Fibroblast of pulmonary artery (primary cell): Measurements from ENCODE around the gene CELA3A.
"Not testable (repeated sequence)": the region's sequence is repeated elsewhere in the genome, so short reads cannot be mapped to it uniquely, and the experiment has no call there.

Source experiments
- DNase-seq: peaks from one replicate; pipeline ENCODE4 v3.0.0-alpha.2; 2010; ENCODE audit warnings: low read depth
- H3K4me3 ChIP-seq: replicated peaks from 2 replicates; pipeline ENCODE4 v1.5.1; 2011; ENCODE audit warnings: low read depth, mild to moderate bottlenecking, control low read depth, low read length, moderate library complexity
- CTCF ChIP-seq: IDR thresholded peaks from 2 replicates; pipeline ENCODE4 v1.5.1; 2011; ENCODE audit warnings: mild to moderate bottlenecking, control low read depth, low read length, inconsistent platforms; ENCODE audit errors: missing control alignments

Gene CELA3A

DNA sequence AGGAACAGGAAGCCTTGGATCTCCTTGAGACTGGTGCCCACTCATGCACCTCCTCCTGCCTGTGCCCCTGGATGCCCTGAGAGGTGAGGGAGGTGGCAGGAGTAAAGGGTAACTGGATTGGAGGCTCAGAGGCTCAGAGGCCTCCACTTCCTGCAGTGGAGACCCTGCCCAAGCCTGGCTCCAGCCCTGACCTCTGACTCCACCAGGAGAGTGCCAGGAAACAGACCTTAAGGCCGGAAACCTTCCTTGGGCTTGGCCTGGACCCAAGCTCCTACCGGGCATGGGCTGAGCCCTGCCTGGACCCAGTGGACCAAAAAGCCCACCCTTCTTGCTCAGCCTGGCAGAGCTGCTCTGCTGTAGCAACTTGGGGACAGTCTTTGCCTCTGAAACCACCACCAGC is 39.7 kb upstream of the CELA3A start:
- no peak overlapping the region for H3K4me3 ChIP-seq
- TF ChIP-seq CTCF, result no peak
- DNase-seq, result no peak

DNA sequence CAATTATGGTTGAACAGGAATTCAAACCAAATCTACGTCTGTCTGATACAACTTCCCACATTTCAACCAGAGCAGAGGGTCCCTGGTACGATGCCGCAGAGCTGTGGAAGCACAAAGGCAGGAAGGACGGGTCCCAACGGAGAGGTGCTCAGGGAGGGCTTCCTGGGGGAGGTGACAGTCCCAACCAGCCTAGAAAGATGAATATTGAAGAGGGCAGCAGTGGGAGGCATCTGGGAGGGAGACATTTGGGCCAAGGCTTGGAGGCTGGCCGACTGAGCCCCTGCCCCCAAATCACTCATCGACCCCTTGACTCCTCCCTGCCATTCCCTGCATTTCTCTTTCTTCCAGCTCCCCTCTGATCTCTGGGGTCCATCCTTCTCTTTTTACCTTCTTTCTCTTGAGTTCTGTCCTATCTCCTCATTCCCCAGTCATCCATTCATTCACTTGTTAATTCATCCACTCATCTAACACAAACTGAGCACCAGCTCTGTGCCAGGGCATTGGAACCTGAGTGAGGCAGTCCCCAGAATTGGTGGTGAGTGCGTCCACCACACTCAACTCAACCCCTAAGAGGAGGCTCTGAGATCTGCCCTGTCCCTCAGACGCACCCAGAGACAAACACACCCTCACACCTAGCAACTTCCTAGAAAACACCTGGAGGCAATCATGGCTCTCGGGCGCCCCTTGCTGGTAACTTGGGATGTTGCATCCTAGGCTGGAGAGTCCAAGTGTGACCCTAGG is 37.8 kb upstream of the CELA3A start:
- H3K4me3 ChIP-seq, result no peak overlapping the region
- DNase-seq, result peak; percentile 71
- peak; percentile 93 for TF ChIP-seq CTCF

DNA sequence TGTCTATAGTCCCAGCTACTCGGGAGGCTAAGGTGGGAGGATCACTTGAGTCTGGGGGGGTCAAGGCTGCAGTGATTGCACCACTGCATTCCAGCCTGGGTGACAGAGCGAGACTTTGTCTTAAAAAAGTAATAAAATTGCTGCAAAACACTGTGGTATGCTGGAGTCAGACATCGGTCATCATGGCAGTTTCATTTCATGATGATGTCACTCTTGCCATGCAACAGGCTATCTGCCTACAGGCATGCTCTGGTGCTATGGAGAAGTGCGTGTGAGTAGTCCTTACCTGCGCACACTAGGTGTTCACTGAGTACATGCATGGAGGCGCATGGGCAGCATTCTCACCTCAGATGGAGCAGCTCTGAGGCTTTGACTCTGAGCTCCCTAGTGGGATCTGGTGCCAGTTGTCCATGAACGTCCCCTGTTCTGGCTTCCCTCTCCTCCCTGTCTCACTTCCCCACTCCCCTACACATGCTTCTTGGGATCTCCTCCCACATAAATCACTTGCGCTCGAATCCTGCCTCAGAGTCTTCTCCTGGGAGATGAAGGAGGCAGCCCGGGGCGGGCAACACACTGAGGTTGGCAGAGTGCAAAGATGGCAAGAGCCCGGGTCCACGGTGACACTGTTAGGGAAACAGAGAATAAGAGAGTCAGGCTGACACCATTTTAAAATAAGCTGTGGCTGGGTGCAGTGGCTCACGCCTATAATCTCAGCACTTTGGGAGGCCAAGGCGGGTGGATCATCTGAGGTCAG is 35.0 kb upstream of the CELA3A start:
- DNase-seq, result peak; percentile 44
- no peak overlapping the region for H3K4me3 ChIP-seq
- no peak for TF ChIP-seq CTCF

- H3K4me3 ChIP-seq, result not testable (repeated sequence)
Observed at GRCh38 chr1:21967216-21967615, 34.2 kb upstream of the CELA3A start.

DNA sequence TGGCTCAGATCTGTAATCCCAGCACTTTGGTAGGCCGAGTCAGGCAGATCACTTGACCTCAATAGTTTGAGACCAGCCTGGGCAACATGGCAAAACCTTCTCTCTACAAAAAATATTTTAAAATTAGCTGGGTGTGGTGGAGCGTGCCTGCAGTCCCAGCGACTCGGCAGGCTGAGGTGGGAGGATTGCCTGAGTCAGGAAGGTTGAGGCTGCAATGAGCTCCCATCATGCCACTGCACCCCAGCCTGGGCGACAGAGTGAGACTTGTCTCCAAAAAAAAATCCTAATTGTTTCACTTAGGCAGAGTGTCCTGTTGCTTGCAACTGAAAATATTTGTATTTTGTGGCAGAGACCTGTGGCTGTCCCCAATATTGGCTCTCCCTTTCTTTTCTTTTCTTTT is 32.4 kb upstream of the CELA3A start:
- not testable (repeated sequence) for H3K4me3 ChIP-seq, DNase-seq

More at GRCh38 chr1:21967216-21967615, 34.2 kb upstream of the CELA3A start:
- not testable (repeated sequence) for DNase-seq

DNA sequence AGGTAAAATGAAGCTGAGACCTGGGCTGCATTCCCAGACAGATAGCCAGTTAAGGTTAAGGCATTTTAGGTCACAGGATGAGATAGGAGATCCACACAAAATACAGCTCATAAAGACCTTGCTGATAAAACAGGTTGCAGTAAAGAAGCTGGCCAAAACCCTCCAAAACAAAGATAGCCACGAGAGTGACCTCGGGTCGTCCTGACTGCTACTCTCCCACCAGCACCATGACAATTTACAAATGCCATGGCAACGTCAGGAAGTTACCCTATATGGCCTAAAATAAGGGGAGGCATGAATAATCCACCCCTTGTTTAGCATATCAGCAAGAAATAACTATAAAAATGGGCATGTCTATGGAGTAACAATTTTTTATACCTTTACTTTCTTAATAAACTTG is 30.9 kb upstream of the CELA3A start:
- DNase-seq, H3K4me3 ChIP-seq: not testable (repeated sequence)

- DNase-seq, H3K4me3 ChIP-seq: not testable (repeated sequence)
Observed at GRCh38 chr1:21972973-21973441, 28.4 kb upstream of the CELA3A start.

DNA sequence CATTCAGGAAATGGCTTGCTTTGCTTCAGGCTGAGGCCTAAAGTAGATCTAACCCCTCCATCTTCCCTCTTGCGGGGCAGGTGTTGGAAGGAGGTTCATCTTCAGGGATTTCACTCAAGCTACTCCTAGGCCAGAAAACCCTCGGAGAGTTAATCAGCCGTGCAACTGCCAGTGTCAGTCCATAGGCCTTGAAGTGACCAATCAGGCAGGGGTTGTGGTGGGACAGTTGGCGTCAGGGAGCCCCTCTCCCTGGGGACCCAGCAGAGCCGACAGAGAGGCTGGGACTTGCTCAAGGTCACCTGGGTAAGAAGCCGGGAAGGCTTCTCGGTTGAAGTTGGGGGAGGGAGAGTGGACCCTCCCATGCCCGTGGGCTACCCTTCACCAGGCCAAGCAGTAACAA is 27.5 kb upstream of the CELA3A start:
- not testable (repeated sequence) for H3K4me3 ChIP-seq, DNase-seq

DNA sequence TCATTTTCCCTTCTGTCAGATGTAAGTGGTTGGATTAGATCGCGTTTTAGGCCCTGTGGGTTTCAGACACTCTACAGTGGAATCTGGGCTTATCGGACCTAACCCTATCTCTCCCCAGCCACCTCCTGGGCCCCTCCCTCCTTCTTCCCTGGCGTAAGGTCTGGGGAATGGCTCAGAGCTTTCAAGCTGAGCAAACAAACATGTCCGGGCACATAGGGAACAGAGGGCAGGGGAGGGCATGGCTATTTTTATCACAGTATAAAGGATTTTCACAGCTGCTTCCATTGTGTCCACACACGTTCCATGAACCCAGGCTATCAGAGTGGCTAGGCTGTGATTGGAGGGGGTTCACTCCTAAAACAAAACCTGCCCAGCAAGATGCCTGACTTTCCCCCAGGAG is 26.8 kb upstream of the CELA3A start:
- not testable (repeated sequence) for DNase-seq, H3K4me3 ChIP-seq

GRCh38 chr1:21975296-21975695 is 26.2 kb upstream of the CELA3A start:
- DNase-seq, H3K4me3 ChIP-seq: not testable (repeated sequence)

- DNase-seq, H3K4me3 ChIP-seq: not testable (repeated sequence)
Observed at GRCh38 chr1:21976703-21977239, 24.7 kb upstream of the CELA3A start, which contains the start of gene CELA3B. CELA3B (plus strand) TSS chr1:21977022; CDS start chr1:21977040, 18 bp downstream.

GRCh38 chr1:21978209-21978608 is 23.2 kb upstream of the CELA3A start:
- not testable (repeated sequence) for H3K4me3 ChIP-seq, DNase-seq

GRCh38 chr1:21980515-21981220 is 20.8 kb upstream of the CELA3A start:
- not testable (repeated sequence) for H3K4me3 ChIP-seq

DNA sequence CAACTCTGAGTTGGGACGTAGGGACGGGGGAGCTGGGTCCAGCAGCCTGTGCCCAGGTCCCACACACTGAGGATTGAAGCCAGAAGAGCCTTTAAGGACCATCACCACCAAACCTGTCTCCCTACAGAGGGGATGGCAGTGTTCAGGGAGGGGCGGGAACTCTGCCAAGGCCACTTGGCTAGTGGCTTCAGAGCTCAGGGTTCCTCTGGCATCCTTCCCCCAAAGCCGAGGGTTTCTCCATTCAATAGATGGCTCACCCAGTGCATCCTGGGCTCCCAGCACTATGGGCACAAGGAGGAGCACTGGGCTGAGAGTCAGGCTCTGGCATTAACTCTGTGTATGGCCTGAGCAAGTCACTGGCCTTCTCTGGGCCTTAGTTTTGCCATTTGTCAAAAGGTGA is 20.2 kb upstream of the CELA3A start:
- DNase-seq, H3K4me3 ChIP-seq: not testable (repeated sequence)

More at GRCh38 chr1:21980515-21981220, 20.8 kb upstream of the CELA3A start:
- not testable (repeated sequence) for DNase-seq
